ENCODE measurements around the gene PLEKHA5. TPM values are rescaled to one million over a fixed set of nuclear protein-coding genes. Genes with fewer than 3 reads are reported as not detected.
"Not testable (repeated sequence)": the region's sequence is repeated elsewhere in the genome, so short reads cannot be mapped to it uniquely, and the experiment has no call there.

PLEKHA5 gene
- polyA plus RNA-seq, 3 donors, result 97.4 to 117 (median 98.7) TPM

GRCh38 chr12:19304149-19304750 lies 174.7 kb downstream of the PLEKHA5 start:
- no peak for DNase-seq (ENCODE audit: low read depth in 3 of 3, low spot score in 2 of 3)

GRCh38 chr12:19305621-19306020 lies 176.1 kb downstream of the PLEKHA5 start:
- not testable (repeated sequence) for DNase-seq (ENCODE audit: low read depth in 3 of 3, low spot score in 2 of 3)

DNA sequence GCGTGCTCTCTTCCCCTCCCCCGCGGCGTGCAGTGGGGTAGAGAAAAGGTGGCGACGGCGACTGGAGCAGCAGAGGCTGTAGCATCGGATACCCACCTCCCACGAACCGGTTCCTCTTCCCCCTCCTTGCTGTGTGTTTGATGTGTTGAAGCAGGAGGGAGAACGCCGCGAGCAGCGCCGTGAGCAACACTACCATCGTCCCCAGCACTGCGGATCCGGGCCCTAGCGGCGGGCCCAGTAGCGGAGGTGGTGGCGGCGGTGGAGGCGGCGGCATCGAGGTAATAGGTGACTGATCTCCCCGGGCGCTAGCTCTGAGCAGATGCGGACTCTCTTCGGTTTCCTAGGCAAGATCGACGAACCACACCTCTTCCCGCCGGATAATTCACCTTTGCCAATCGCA lies 176.8 kb downstream of the PLEKHA5 start:
- no peak for DNase-seq (ENCODE audit: low read depth in 3 of 3, low spot score in 2 of 3)

GRCh38 chr12:19307451-19307850 lies 177.9 kb downstream of the PLEKHA5 start:
- no peak for DNase-seq (ENCODE audit: low read depth in 3 of 3, low spot score in 2 of 3)

GRCh38 chr12:19311165-19311564 lies 181.6 kb downstream of the PLEKHA5 start:
- no peak for DNase-seq (ENCODE audit: low read depth in 3 of 3, low spot score in 2 of 3)

GRCh38 chr12:19312637-19313036 lies 183.1 kb downstream of the PLEKHA5 start:
- DNase-seq (ENCODE audit: low read depth in 3 of 3, low spot score in 2 of 3), result no peak

DNA sequence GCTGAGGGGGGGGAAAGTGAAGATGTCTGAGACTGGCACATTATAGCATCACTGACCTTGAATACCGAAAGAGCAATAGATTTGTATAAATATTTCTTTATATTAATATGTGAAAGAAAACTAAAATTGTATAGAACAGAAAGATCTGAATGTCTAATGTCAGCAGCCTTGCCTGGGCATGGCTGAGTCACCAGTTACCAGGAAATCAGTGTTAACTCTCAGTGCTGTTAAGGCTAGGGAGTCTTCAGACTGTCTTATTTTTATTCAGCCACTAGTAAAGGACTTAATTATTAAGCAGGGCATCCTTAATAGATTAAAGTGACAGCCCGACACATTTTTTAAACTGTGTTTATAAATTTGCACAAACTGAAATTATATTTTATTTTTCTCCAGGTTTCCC lies 186.9 kb downstream of the PLEKHA5 start:
- no peak for DNase-seq (ENCODE audit: low read depth in 3 of 3, low spot score in 2 of 3)

- no peak for DNase-seq (ENCODE audit: low read depth in 3 of 3, low spot score in 2 of 3)
Observed at GRCh38 chr12:19322376-19322775, 192.8 kb downstream of the PLEKHA5 start.

DNA sequence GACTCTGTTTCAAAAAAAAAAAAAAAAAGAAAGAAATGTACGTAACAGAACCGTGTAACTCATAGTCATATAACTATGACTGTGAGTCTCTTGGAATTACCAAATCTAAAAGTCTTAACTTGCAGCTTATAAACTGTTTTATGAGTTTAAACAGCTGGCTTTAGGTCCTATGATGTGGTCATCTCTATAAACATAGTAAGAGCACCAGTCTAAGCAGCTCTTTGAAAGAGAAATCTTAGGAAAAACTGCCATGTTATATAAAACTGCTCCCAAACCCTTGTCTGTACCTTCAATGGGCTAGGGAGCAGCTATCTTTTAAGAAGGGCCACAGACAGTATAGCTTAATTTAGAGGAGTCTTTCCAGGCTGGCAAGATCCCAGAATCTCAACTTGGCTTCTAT lies 194.3 kb downstream of the PLEKHA5 start:
- no peak for DNase-seq (ENCODE audit: low read depth in 3 of 3, low spot score in 2 of 3)

GRCh38 chr12:19326102-19326501 lies 196.6 kb downstream of the PLEKHA5 start:
- DNase-seq (ENCODE audit: low read depth in 3 of 3, low spot score in 2 of 3), result no peak

DNA sequence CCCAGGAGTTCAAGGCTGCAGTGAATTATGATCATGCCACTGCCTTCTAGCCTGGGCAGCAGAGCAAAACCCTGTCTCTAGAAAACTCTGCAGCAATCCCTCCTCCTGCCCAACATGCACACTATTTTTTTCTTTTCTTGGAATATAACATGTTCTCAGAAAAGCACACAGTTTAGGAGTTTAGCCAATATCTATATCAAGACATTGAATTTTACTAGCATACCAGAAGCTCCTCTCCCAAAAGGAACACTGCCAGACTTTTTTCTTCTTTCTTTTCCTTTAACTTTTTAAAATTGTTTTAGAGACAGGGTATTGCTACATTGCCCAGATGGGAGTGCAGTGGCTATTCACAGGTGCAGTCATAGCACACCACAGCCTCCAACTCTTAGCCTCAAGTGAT lies 202.7 kb downstream of the PLEKHA5 start:
- DNase-seq (ENCODE audit: low read depth in 3 of 3, low spot score in 2 of 3), result no peak

- no peak for DNase-seq (ENCODE audit: low read depth in 3 of 3, low spot score in 2 of 3)
Observed at GRCh38 chr12:19338405-19338804, 208.9 kb downstream of the PLEKHA5 start.

GRCh38 chr12:19350850-19351249 lies 221.3 kb downstream of the PLEKHA5 start:
- DNase-seq (ENCODE audit: low read depth in 3 of 3, low spot score in 2 of 3), result not testable (repeated sequence)

- no peak for DNase-seq (ENCODE audit: low read depth in 3 of 3, low spot score in 2 of 3)
Observed at GRCh38 chr12:19351346-19351745, 221.8 kb downstream of the PLEKHA5 start.

- no peak for DNase-seq (ENCODE audit: low read depth in 3 of 3, low spot score in 2 of 3)
Observed at GRCh38 chr12:19369691-19370148, 240.2 kb downstream of the PLEKHA5 start.

GRCh38 chr12:19373586-19373985 lies 244.1 kb downstream of the PLEKHA5 start:
- no peak for DNase-seq (ENCODE audit: low read depth in 3 of 3, low spot score in 2 of 3)

- no peak for DNase-seq (ENCODE audit: low read depth in 3 of 3, low spot score in 2 of 3)
Observed at GRCh38 chr12:19375888-19376287, 246.4 kb downstream of the PLEKHA5 start.

GRCh38 chr12:19376691-19377090 lies 247.2 kb downstream of the PLEKHA5 start:
- no peak for DNase-seq (ENCODE audit: low read depth in 3 of 3, low spot score in 2 of 3)

DNA sequence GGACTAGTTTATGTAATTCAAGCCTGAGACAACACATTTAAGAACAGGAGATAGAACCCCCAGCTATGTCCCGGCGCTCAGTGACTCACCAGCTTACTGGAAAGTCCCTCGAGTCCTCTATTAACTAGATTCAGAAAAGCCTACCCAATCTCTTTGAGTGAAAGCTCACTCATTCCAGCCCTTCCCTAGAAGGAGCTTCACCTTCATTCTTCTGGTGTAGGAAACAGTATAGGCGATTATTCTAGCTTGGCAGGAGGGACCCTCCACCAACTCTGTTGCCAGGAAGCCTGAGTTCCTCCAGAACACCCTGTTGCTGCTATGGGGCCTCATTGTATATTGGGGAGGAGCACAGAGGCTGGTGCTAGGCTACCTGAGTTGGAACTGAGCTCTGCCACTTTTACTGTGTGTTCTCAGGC lies 252.6 kb downstream of the PLEKHA5 start:
- DNase-seq (ENCODE audit: low read depth in 3 of 3, low spot score in 2 of 3), result no peak

DNA sequence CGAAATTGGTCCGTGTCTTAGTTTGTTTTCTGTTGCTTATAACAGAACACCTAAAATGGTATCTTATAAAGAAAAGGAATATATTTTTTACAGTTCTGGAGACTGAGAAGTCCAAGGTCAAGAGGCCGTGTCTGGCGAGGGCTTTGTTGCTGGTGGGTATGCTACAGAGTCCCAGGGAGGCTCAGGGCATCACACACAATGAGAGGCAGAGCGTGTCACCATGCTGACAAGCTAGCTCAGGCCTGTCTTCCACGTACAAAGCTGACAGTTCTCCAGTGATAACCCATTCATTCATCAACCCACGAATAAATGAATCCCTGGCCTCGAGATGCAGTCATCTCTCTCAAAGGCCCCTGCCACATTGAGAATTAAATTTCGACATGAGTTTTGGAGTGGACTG lies 253.0 kb downstream of the PLEKHA5 start:
- DNase-seq (ENCODE audit: low read depth in 3 of 3, low spot score in 2 of 3), result no peak

GRCh38 chr12:19387161-19387560 lies 257.6 kb downstream of the PLEKHA5 start:
- peak in 2 of 3 donors; percentile 45 to 46 for DNase-seq (ENCODE audit: low read depth in 3 of 3, low spot score in 2 of 3)

GRCh38 chr12:19388131-19388549 lies 258.6 kb downstream of the PLEKHA5 start:
- DNase-seq (ENCODE audit: low read depth in 3 of 3, low spot score in 2 of 3), result no peak

- no peak for DNase-seq (ENCODE audit: low read depth in 3 of 3, low spot score in 2 of 3)
Observed at GRCh38 chr12:19390051-19390598, 260.6 kb downstream of the PLEKHA5 start.
